Esophagus squamous epithelium (tissue), 5 donors: ENCODE results near the gene MAOA. TPM values are rescaled to one million over a fixed set of nuclear protein-coding genes. Genes with fewer than 3 reads are reported as not detected.

Source experiments
- DNase-seq: peaks from one replicate; lab custom pipeline; 2025; lab: John Stamatoyannopoulos, UW
- H3K27ac ChIP-seq, 4 donors: fragments of 200-600 bp; sonication (generic); one replicate each; pipeline ENCODE4 v1.5.1; 2016 to 2019; ENCODE audit warnings: mild to moderate bottlenecking in 1 of 4
- H3K27me3 ChIP-seq, 4 donors: fragments of 200-600 bp; sonication (generic); 1 replicate in 3 of 4; 2 replicates in 1 of 4; pipeline versions ENCODE4 v1.5.1 to v1.6.0; 2017 to 2021; ENCODE audit warnings: antibody characterized with exemption in 1 of 4
- H3K36me3 ChIP-seq, 3 donors: fragments of 200-600 bp; sonication (generic); one replicate each; pipeline ENCODE4 v1.5.1; 2016 to 2019
- H3K4me1 ChIP-seq, 3 donors: fragments of 200-600 bp; sonication (generic); one replicate each; pipeline ENCODE4 v1.5.1; 2017 to 2019
- H3K4me3 ChIP-seq, 4 donors: fragments of 200-600 bp; sonication (generic); 1 replicate in 3 of 4; 2 replicates in 1 of 4; pipeline ENCODE4 v1.5.1; 2016 to 2019; ENCODE audit warnings: mild to moderate bottlenecking in 2 of 4, moderate library complexity in 1 of 4
- H3K9me3 ChIP-seq, 3 donors: fragments of 200-600 bp; sonication (generic); one replicate each; pipeline ENCODE4 v1.5.1; 2016 to 2019
- POLR2A ChIP-seq, 4 donors: fragments of 450-650 bp; IDR thresholded peaks; one replicate each; pipeline ENCODE4 v1.6.1; 2017; ENCODE audit warnings: antibody characterized with exemption in 4 of 4, mild to moderate bottlenecking in 4 of 4, moderate library complexity in 3 of 4
- WGBS, 2 donors: methylation state at CpG; one replicate each; pipeline ENCODE4 v1.1.5; 2018; 5-methylcytosine and 5-hydroxymethylcytosine counted together
- intact Hi-C: fragments of 100-400 bp; cut with DNase I; formaldehyde crosslinking; loops from one replicate; pipeline ENCODE4 v1.15.0; 2022
- total RNA-seq, 4 donors: library from RNA; depleted of rRNA; stranded (reverse); fragments of >200 nt; gene quantifications; one replicate each; pipeline ENCODE4 v1.1.0, GENCODE V29; 2016
- TF ChIP-seq, protein P1 (sequence below), 6 experiments: fragments of 450-650 bp in 4 of 6; fragments of 200-600 bp in 2 of 6; sonication (generic) in 2 of 6; IDR thresholded peaks; one replicate each; pipeline ENCODE4 v1.5.1; 2016 to 2019; ENCODE audit warnings: antibody characterized with exemption in 6 of 6, mild to moderate bottlenecking in 4 of 6, moderate library complexity in 4 of 6
- donor health status: DM: yes; HTN: yes; CAD: no.

MAOA gene
- total RNA-seq, 4 donors from 2014 or later = 70.3 to 183 (median 128) TPM

DNA sequence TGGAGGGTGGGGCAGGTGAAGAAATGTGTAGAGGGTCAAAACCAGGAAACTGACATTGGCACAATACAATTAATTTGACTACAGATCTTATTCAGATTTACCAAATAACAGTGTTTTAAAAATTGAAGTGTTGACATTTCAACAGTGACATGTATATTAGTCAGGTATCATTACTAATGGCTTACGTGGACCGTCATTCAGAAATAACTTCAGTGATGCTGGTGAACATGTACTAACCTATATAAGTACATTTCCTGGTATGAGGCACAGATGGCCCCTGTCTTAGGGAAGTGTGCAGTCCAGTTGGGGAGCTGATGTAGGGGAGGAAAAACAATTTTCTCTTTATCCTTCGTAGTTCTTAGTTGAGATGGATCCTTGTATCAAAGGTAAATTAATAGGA is 22.3 kb upstream of the MAOA start:
- intact Hi-C loops = no loop called here
- no peak for DNase-seq
- Histone ChIP-seq H3K4me3 (no peak overlapping the region), H3K4me1 (no peaks in the 10 kb centered on the region), H3K27ac (no peak overlapping the region), H3K27me3 (no peaks in the 10 kb centered on the region), H3K9me3 (no peaks in the 10 kb centered on the region), H3K36me3 (no peaks in the 10 kb centered on the region)
- WGBS, 2 donors = 28 to 45% methylated on average over 3 of the region's 3 CpGs
- TF ChIP-seq, protein P1, sequence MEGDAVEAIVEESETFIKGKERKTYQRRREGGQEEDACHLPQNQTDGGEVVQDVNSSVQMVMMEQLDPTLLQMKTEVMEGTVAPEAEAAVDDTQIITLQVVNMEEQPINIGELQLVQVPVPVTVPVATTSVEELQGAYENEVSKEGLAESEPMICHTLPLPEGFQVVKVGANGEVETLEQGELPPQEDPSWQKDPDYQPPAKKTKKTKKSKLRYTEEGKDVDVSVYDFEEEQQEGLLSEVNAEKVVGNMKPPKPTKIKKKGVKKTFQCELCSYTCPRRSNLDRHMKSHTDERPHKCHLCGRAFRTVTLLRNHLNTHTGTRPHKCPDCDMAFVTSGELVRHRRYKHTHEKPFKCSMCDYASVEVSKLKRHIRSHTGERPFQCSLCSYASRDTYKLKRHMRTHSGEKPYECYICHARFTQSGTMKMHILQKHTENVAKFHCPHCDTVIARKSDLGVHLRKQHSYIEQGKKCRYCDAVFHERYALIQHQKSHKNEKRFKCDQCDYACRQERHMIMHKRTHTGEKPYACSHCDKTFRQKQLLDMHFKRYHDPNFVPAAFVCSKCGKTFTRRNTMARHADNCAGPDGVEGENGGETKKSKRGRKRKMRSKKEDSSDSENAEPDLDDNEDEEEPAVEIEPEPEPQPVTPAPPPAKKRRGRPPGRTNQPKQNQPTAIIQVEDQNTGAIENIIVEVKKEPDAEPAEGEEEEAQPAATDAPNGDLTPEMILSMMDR (IDR thresholded peaks at IDR 0.05) = no peak
- no peak for TF ChIP-seq POLR2A (IDR thresholded peaks at IDR 0.05)

DNA sequence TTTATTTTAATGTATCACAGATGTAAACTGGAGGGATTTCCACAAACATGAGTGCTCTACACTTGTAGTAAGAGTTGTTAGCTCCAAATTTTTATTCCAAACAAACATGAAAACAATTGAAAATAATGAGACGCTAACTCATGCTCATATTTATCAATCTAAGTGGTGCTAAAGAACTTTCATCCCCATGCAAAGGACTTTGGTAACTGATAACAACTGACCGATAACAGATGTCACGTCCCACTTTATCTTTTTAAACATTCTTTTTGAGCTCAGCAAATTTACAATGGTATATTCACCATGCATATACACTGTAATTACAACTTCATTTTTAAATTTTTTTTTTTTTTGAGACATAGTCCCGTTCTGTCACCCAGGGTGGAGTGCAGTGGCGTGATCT is 15.6 kb upstream of the MAOA start:
- no peaks in the 10 kb centered on the region for H3K9me3 ChIP-seq
- H3K36me3 ChIP-seq = no peaks in the 10 kb centered on the region
- intact Hi-C loops = no loop called here
- peaks cover 0 to 19% (median 12%) of the 10 kb centered on the region in 3 donors for H3K4me1 ChIP-seq
- no peak overlapping the region for H3K27ac ChIP-seq
- 78 to 88% methylated on average over 5 of the region's 5 CpGs for WGBS, 2 donors
- no peaks in the 10 kb centered on the region for H3K27me3 ChIP-seq
- TF ChIP-seq, protein P1 (IDR thresholded peaks at IDR 0.05) = no peak
- no peak for TF ChIP-seq POLR2A (IDR thresholded peaks at IDR 0.05)
- no peak overlapping the region for H3K4me3 ChIP-seq
- DNase-seq = no peak

DNA sequence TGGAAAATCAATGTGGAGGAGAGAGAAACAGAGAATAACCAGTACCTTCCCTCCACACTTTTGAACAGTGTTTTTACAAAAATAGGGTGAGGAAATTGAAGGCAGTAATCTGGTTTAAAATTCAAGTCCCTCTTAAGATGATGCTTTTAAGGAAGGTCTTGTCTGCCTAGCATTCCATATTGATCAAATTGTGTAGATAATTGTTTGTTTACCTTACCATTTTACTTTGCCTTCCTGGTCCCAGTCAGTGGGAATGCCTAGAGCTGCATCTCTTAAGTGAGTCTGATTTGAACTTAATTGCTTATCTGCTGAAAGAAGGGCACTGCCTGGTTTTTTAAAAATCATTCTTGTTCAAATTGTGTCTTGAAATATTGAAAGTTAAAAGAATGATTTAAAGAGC is 14.4 kb upstream of the MAOA start:
- no peak overlapping the region for H3K4me3 ChIP-seq
- H3K27ac ChIP-seq = no peak overlapping the region
- H3K36me3 ChIP-seq = no peaks in the 10 kb centered on the region
- intact Hi-C loops = no loop called here
- TF ChIP-seq POLR2A (IDR thresholded peaks at IDR 0.05) = no peak
- TF ChIP-seq, protein P1 (IDR thresholded peaks at IDR 0.05) = no peak
- H3K9me3 ChIP-seq = no peaks in the 10 kb centered on the region
- no peak for DNase-seq
- peaks cover 0 to 19% (median 12%) of the 10 kb centered on the region in 3 donors for H3K4me1 ChIP-seq
- no peaks in the 10 kb centered on the region for H3K27me3 ChIP-seq

DNA sequence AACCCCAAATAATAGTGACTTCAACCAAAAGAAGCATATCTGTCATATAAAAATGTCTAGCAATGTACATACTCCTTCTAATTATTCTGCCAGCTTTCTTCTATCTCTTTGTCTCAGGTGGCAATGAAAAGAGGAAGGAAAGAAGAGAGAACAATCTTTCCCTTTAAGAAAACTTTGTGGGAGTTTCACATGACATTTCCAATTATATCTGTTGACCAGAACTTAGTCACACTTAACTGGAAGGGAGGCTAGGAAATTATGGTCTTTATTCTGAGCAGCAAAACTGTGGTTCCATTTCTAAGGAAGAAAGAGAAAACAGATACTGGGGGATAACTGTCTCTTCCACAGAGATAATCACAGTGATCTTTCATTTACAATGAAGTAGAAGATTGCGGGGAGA is 12.9 kb upstream of the MAOA start:
- H3K27ac ChIP-seq = peak overlapping the region in 2 of 4 donors; percentile 36 to 46
- no peaks in the 10 kb centered on the region for H3K36me3 ChIP-seq
- TF ChIP-seq, protein P1 (IDR thresholded peaks at IDR 0.05) = no peak
- no peak for TF ChIP-seq POLR2A (IDR thresholded peaks at IDR 0.05)
- H3K4me1 ChIP-seq = peaks cover 0 to 19% (median 12%) of the 10 kb centered on the region in 3 donors
- no peak for DNase-seq
- H3K27me3 ChIP-seq = no peaks in the 10 kb centered on the region
- 86 to 94% methylated on average over 1 of the region's 1 CpG for WGBS, 2 donors
- intact Hi-C loops = no loop called here
- no peak overlapping the region for H3K4me3 ChIP-seq
- no peaks in the 10 kb centered on the region for H3K9me3 ChIP-seq

DNA sequence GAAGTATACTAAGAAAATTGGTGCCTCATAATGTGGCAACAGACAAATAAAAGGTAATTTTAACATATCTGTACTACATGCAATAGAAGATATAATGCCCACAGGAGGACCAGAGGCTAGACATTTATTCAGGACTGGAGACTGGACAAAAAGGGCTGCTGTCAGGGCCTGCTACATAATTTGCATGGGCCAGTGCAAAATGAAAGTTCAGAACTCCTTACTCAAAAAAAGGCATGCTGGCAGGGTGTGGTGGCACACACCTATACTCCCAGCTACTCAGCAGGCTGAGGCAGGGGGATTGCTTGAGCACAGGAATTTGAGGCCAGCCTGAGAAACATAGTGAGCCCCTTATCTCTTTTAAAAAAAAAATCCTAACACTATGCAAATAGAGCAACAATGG is 12.4 kb upstream of the MAOA start:
- H3K36me3 ChIP-seq = no peaks in the 10 kb centered on the region
- H3K4me3 ChIP-seq = no peak overlapping the region
- H3K27ac ChIP-seq = peak overlapping the region; percentile 36 to 63 (median 52)
- H3K27me3 ChIP-seq = no peaks in the 10 kb centered on the region
- DNase-seq = no peak
- intact Hi-C loops = no loop called here
- no peaks in the 10 kb centered on the region for H3K9me3 ChIP-seq
- TF ChIP-seq, protein P1 (IDR thresholded peaks at IDR 0.05) = no peak
- no peak for TF ChIP-seq POLR2A (IDR thresholded peaks at IDR 0.05)
- H3K4me1 ChIP-seq = peaks cover 0 to 19% (median 12%) of the 10 kb centered on the region in 3 donors
